K562 (cell line): Measurements from ENCODE around the gene BEST1. TPM values are rescaled to one million over a fixed set of nuclear protein-coding genes. Genes with fewer than 3 reads are reported as not detected.

ENCODE experiments used
- ATAC-seq: fragments of 200-7000 bp; cut with Tn5 transposase; 3 replicates; pipeline ENCODE4 v1.9.1; 2020; ENCODE audit warnings: moderate library complexity
- BruUV-seq: library from RNA; stranded (reverse); fragments of 400-500 nt; replicated peaks from 2 replicates; lab custom pipeline; 2021; lab: Mats Ljungman, UMichigan
- CTCF ChIA-PET: fragments of 300-600 bp; formaldehyde crosslinking; extraction: SDS; loops from one replicate; lab custom pipeline; 2021; ENCODE audit warnings: low intra/inter-chr PET ratio; lab: Yijun Ruan, JAX
- POLR2A ChIA-PET: fragments of 300-600, 350-650 bp; sonication (Branson Sonifier 250); formaldehyde crosslinking; extraction: SDS; loops from one replicate; lab custom pipeline; 2021; ENCODE audit warnings: antibody characterized with exemption, inconsistent platforms; lab: Yijun Ruan, JAX
- DNase-seq, 4 experiments: peaks; one replicate each; pipeline versions ENCODE4 v3.0.0 to v3.0.0-alpha.2; 2011 to 2018; ENCODE audit warnings: low spot score in 3 of 4, mixed read lengths in 3 of 4; ENCODE audit errors: extremely low read depth in 1 of 4
- FAIRE-seq: peaks from 2 replicates; lab custom pipeline; 2011; peaks lifted over from hg19 to GRCh38; lab: Jason Lieb, UNC
- H2AFZ ChIP-seq: 2 replicates; pipeline ENCODE4 v1.6.0; 2011; ENCODE audit warnings: low read depth, low read length, control low read depth, inconsistent platforms
- H3K27ac ChIP-seq: fragments of 200-600 bp; 3 replicates; pipeline ENCODE4 v1.8.0; 2011; ENCODE audit warnings: low read depth, mild to moderate bottlenecking, control low read depth, inconsistent platforms, low read length, moderate library complexity, mixed read lengths; ENCODE audit errors: extremely low read depth
- H3K27me3 ChIP-seq, 2 experiments: fragments of 300-600 bp in 1 of 2; 2 replicates in 1 of 2; 3 replicates in 1 of 2; pipeline versions ENCODE4 v1.6.0 to v1.8.0; 2011; ENCODE audit warnings: inconsistent platforms in 2 of 2, low read length in 2 of 2, mild to moderate bottlenecking in 1 of 2, mixed read lengths in 1 of 2, moderate library complexity in 1 of 2; ENCODE audit not compliant: control insufficient read depth in 2 of 2, insufficient read depth in 2 of 2
- H3K36me3 ChIP-seq: fragments of 300-600 bp; 3 replicates; pipeline ENCODE4 v1.8.0; 2011; ENCODE audit warnings: mild to moderate bottlenecking, low read length, inconsistent platforms; ENCODE audit not compliant: control insufficient read depth, insufficient read depth
- H3K4me1 ChIP-seq, 2 experiments: fragments of 200-600 bp in 1 of 2; replicated peaks in 1 of 2; 2 replicates in 1 of 2; 3 replicates in 1 of 2; pipeline versions ENCODE4 v1.5.1 to v1.8.0; 2011; ENCODE audit warnings: inconsistent platforms in 2 of 2, low read length in 2 of 2, mild to moderate bottlenecking in 1 of 2, mixed read lengths in 1 of 2, moderate library complexity in 1 of 2; ENCODE audit not compliant: control insufficient read depth in 2 of 2, insufficient read depth in 2 of 2
- H3K4me2 ChIP-seq: 2 replicates; pipeline ENCODE4 v1.6.1; 2011; ENCODE audit warnings: low read length, control low read depth, inconsistent platforms, mixed read lengths; ENCODE audit not compliant: insufficient read depth
- H3K4me3 ChIP-seq: fragments of 200-600 bp; sonication (generic), shearing (Covaris generic); 2 replicates; pipeline ENCODE4 v1.5.1; 2016; ENCODE audit warnings: control low read depth, inconsistent platforms
- H3K79me2 ChIP-seq: fragments of 200-600 bp; 3 replicates; pipeline ENCODE4 v1.8.0; 2011; ENCODE audit warnings: low read length, inconsistent platforms; ENCODE audit not compliant: control insufficient read depth, insufficient read depth
- H3K9ac ChIP-seq, 2 experiments: 2 replicates each; pipeline versions ENCODE4 v1.6.0 to v1.6.1; 2011; ENCODE audit warnings: low read depth in 2 of 2, low read length in 2 of 2, control low read depth in 1 of 2, inconsistent platforms in 1 of 2, mild to moderate bottlenecking in 1 of 2, mixed read lengths in 1 of 2; ENCODE audit not compliant: insufficient read depth in 1 of 2
- H3K9me1 ChIP-seq: one replicate; pipeline ENCODE4 v1.6.0; 2011; ENCODE audit warnings: inconsistent platforms, mild to moderate bottlenecking, low read length, moderate library complexity; ENCODE audit not compliant: control insufficient read depth, insufficient read depth
- H3K9me3 ChIP-seq: replicated peaks from 2 replicates; pipeline ENCODE4 v1.5.1; 2011; ENCODE audit warnings: low read depth, low read length, inconsistent platforms; ENCODE audit not compliant: control insufficient read depth, insufficient read depth
- H4K20me1 ChIP-seq: replicated peaks from 2 replicates; pipeline ENCODE4 v1.6.1; 2011; ENCODE audit warnings: low read length, inconsistent platforms, mixed read lengths; ENCODE audit not compliant: control insufficient read depth, insufficient read depth
- FUS ChIP-seq: fragments of 200-400 bp; formaldehyde crosslinking; optimal IDR thresholded peaks from 2 replicates; pipeline ENCODE3; 2017; ENCODE audit warnings: low read depth, low read length
- ZNF165 ChIP-seq: fragments of 250-450 bp; sonication (Bioruptor Pico); IDR thresholded peaks from 2 replicates; pipeline ENCODE4 v1.4.0; 2020; ENCODE audit warnings: borderline replicate concordance
- WGBS: fragments of 100-300 bp; shearing (Covaris generic); methylation state at CpG from one replicate; pipeline ENCODE4 v1.1.6; 2016; ENCODE audit warnings: low coverage, mixed read lengths; ENCODE audit not compliant: insufficient coverage; ENCODE audit errors: missing lambda C conversion rate; 5-methylcytosine and 5-hydroxymethylcytosine counted together
- in situ Hi-C: fragments of 300-500 bp; cut with MboI; formaldehyde crosslinking; loops from 4 replicates; pipeline ENCODE4 v1.15.0; 2018; ENCODE audit warnings: inconsistent platforms, mixed read lengths
- intact Hi-C: fragments of 100-400 bp; cut with micrococcal nuclease; formaldehyde crosslinking; loops from 2 replicates; pipeline ENCODE4 v1.14.2; 2022
- polyA plus RNA-seq, 8 experiments: library from polyadenylated mRNA; depleted of rRNA in 4 of 8; stranded (reverse) in 5 of 8; unstranded in 3 of 8; fragments of >200 nt; fragmentation: Nextera tagmentation in 2 of 8; fragmentation: Illumina TruSeq in 1 of 8; extraction: Ambion mirVana in 2 of 8; extraction: Trizol in 1 of 8; gene quantifications; 2 replicates each; pipeline versions ENCODE4 v1.2.1 to v1.2.3, GENCODE V29; 2011 to 2014; ENCODE audit warnings: inconsistent platforms in 1 of 8, missing spikeins in 1 of 8
- total RNA-seq, 7 experiments: library from RNA; depleted of rRNA in 6 of 7; stranded (reverse); fragments of >200 nt in 6 of 7; fragmentation: Illumina TruSeq in 2 of 7; extraction: Trizol in 2 of 7; gene quantifications; 2 replicates each; pipeline versions ENCODE4 v1.2.1 to v1.2.3, GENCODE V29; 2011 to 2021; ENCODE audit warnings: low replicate concordance in 1 of 7

BEST1 gene
- total and polyA plus RNA-seq, 9 of the 15 experiments (the other 6 are each of a cell fraction or from before 2014, with no cell fraction given), result 0.07 to 1.3 (median 0.40) TPM

- BruUV-seq, result no TSS peak
- Histone ChIP-seq H3K9me1 (no peaks in the 10 kb centered on the region), H3K4me2 (no peak overlapping the region), H3K9me3 (no peaks in the 10 kb centered on the region), H2AFZ (no peak overlapping the region), H4K20me1 (no peaks in the 10 kb centered on the region), H3K9ac (peak overlapping the region in 1 of 2 experiments; percentile 71; a peak in 2 of 4 replicates), H3K27ac (no peak overlapping the region; the same call in 2 of the 3 replicates), H3K79me2 (peaks cover 24% of the 10 kb centered on the region), H3K4me1 (peaks cover 33 to 40% of the 10 kb centered on the region in 2 experiments), H3K36me3 (no peaks in the 10 kb centered on the region), H3K4me3 (no peak overlapping the region), H3K27me3 (no peaks in the 10 kb centered on the region)
- in situ Hi-C loops (no loop called here), intact Hi-C loops (no loop called here)
- CTCF ChIA-PET, result no interaction called here
- no peak for FAIRE-seq
- TF ChIP-seq ZNF165 (CRISPR knock-in tag) (0 out of 2 replicates have a peak, but pooled peaks have one; percentile 38), FUS (no peak)
- no peak for DNase-seq
- no peak for ATAC-seq
- POLR2A ChIA-PET, result interaction anchor here (0.5 to 4.6 kb wide), 8 partner anchors 9 to 398 kb away, joined by 3 to 31 read pairs (median 5); no protein-coding TSS in a partner anchor
- WGBS, result 73% methylated on average over 14 of the region's 14 CpGs
Observed at GRCh38 chr11:61974766-61975631, 24.8 kb downstream of the BEST1 start.
